GM23338 (cell line): ENCODE data around the gene NCLN. TPM values are rescaled to one million over a fixed set of nuclear protein-coding genes. Genes with fewer than 3 reads are reported as not detected.
"Not testable (repeated sequence)": the region's sequence is repeated elsewhere in the genome, so short reads cannot be mapped to it uniquely, and the experiment has no call there.

Experiments
- ATAC-seq: fragments of 200-7000 bp; cut with Tn5 transposase; 3 replicates; pipeline ENCODE4 v1.9.1; 2020
- DNase-seq: peaks from one replicate; pipeline ENCODE4 v3.0.0-alpha.2; 2015; ENCODE audit warnings: low spot score
- H2AFZ ChIP-seq: fragments of 200-600 bp; sonication (generic); 2 replicates; pipeline ENCODE4 v1.8.0; 2016; ENCODE audit warnings: antibody characterized with exemption, mild to moderate bottlenecking, moderate library complexity
- H3F3A ChIP-seq: fragments of 200-600 bp; sonication (generic); replicated peaks from 2 replicates; pipeline ENCODE4 v1.8.0; 2017; ENCODE audit warnings: antibody characterized with exemption, mixed run types, low read depth
- H3K27ac ChIP-seq: fragments of 200-600 bp; sonication (generic); 2 replicates; pipeline ENCODE4 v1.6.1; 2016; ENCODE audit warnings: low read depth
- H3K27me3 ChIP-seq: fragments of 200-600 bp; sonication (generic); 2 replicates; pipeline ENCODE4 v1.8.0; 2016; ENCODE audit warnings: mild to moderate bottlenecking, mixed run types, moderate library complexity; ENCODE audit not compliant: insufficient read depth
- H3K36me3 ChIP-seq: fragments of 200-600 bp; sonication (generic); 2 replicates; pipeline ENCODE4 v1.8.0; 2016; ENCODE audit warnings: mild to moderate bottlenecking; ENCODE audit not compliant: insufficient read depth
- H3K4me1 ChIP-seq: fragments of 200-600 bp; sonication (generic); 2 replicates; pipeline ENCODE4 v1.8.0; 2016; ENCODE audit warnings: mild to moderate bottlenecking, moderate library complexity; ENCODE audit not compliant: insufficient read depth
- H3K4me2 ChIP-seq: fragments of 200-600 bp; sonication (generic); 2 replicates; pipeline ENCODE4 v1.7.1; 2017; ENCODE audit warnings: mixed run types
- H3K4me3 ChIP-seq: fragments of 200-600 bp; sonication (generic); 2 replicates; pipeline ENCODE4 v1.6.1; 2016; ENCODE audit warnings: mixed run types
- H3K79me2 ChIP-seq: fragments of 200-600 bp; sonication (generic); replicated peaks from 2 replicates; pipeline ENCODE4 v1.8.0; 2017; ENCODE audit warnings: mild to moderate bottlenecking; ENCODE audit not compliant: insufficient read depth
- H3K9me2 ChIP-seq: fragments of 200-600 bp; sonication (generic); 2 replicates; pipeline ENCODE4 v1.8.0; 2017; ENCODE audit not compliant: insufficient read depth
- H4K20me1 ChIP-seq: fragments of 200-600 bp; sonication (generic); replicated peaks from 2 replicates; pipeline ENCODE4 v1.8.0; 2017; ENCODE audit warnings: mild to moderate bottlenecking; ENCODE audit not compliant: insufficient read depth
- H3K27ac Mint-ChIP-seq: 2 replicates; pipeline ENCODE4 v1.8.0; 2020; ENCODE audit warnings: inconsistent platforms, mild to moderate bottlenecking, moderate library complexity, mixed read lengths
- H3K27me3 Mint-ChIP-seq: 3 replicates; pipeline ENCODE4 v1.8.0; 2022; ENCODE audit warnings: low read depth, mild to moderate bottlenecking, moderate library complexity, mixed read lengths, inconsistent platforms; ENCODE audit not compliant: insufficient read depth, poor library complexity
- H3K36me3 Mint-ChIP-seq: 3 replicates; pipeline ENCODE4 v1.8.0; 2021; ENCODE audit warnings: low read depth, mild to moderate bottlenecking, inconsistent platforms, moderate library complexity, mixed read lengths
- H3K4me1 Mint-ChIP-seq: 3 replicates; pipeline ENCODE4 v1.8.0; 2020; ENCODE audit warnings: mild to moderate bottlenecking, inconsistent platforms, mixed read lengths
- H3K4me3 Mint-ChIP-seq: 3 replicates; pipeline ENCODE4 v1.8.0; 2021; ENCODE audit warnings: moderate library complexity, mild to moderate bottlenecking, inconsistent platforms, mixed read lengths
- H3K9me3 Mint-ChIP-seq: 3 replicates; pipeline ENCODE4 v1.8.0; 2020; ENCODE audit warnings: moderate library complexity, mild to moderate bottlenecking, inconsistent platforms, mixed read lengths
- CREB1 ChIP-seq: fragments of 250-450 bp; sonication (Bioruptor Pico); IDR thresholded peaks from 2 replicates; pipeline ENCODE4 v1.5.0; 2020; ENCODE audit warnings: low read depth, mild to moderate bottlenecking, moderate library complexity
- EZH2 ChIP-seq: fragments of 200-600 bp; sonication (generic); IDR thresholded peaks from one replicate; pipeline ENCODE4 v1.8.0; 2017; ENCODE audit warnings: antibody characterized with exemption, mild to moderate bottlenecking, low read depth; ENCODE audit not compliant: unreplicated experiment
- POLR2AphosphoS5 ChIP-seq: IDR thresholded peaks from 2 replicates; pipeline ENCODE4 v1.6.1; 2016; ENCODE audit warnings: antibody characterized with exemption, low read depth
- ZNF114 ChIP-seq: fragments of 250-450 bp; sonication (Bioruptor Pico); IDR thresholded peaks from 2 replicates; pipeline ENCODE4 v1.5.0; 2020; ENCODE audit warnings: mild to moderate bottlenecking, moderate library complexity
- ZNF331 ChIP-seq: fragments of 250-450 bp; sonication (Bioruptor Pico); IDR thresholded peaks from 2 replicates; pipeline ENCODE4 v1.5.0; 2020; ENCODE audit warnings: low read depth, mild to moderate bottlenecking, moderate library complexity
- polyA plus RNA-seq: library from polyadenylated mRNA; unstranded; fragments of >200 nt; fragmentation: Nextera tagmentation; extraction: Ambion mirVana; gene quantifications from 2 replicates; pipeline ENCODE4 v1.2.1, GENCODE V29; 2016
- total RNA-seq: library from RNA; depleted of rRNA; stranded (reverse); fragments of >200 nt; shearing (Covaris generic); gene quantifications from 2 replicates; pipeline ENCODE4 v1.2.3, GENCODE V29; 2014
- TF ChIP-seq, protein P1 (sequence below), 2 experiments: fragments of 200-600 bp in 1 of 2; sonication (generic) in 1 of 2; conservative IDR thresholded peaks; 2 replicates each; pipeline versions ENCODE4 v1.5.1 to v1.6.1; 2016 to 2017; ENCODE audit warnings: antibody characterized with exemption in 2 of 2, low read depth in 2 of 2, mild to moderate bottlenecking in 2 of 2, moderate library complexity in 1 of 2
- TF ChIP-seq, protein P2 (sequence below): IDR thresholded peaks from 2 replicates; pipeline ENCODE4 v1.6.1; 2016; ENCODE audit warnings: antibody characterized with exemption

NCLN gene
- total and polyA plus RNA-seq, 2 experiments from 2014 or later: 85.6 to 125 TPM

DNA sequence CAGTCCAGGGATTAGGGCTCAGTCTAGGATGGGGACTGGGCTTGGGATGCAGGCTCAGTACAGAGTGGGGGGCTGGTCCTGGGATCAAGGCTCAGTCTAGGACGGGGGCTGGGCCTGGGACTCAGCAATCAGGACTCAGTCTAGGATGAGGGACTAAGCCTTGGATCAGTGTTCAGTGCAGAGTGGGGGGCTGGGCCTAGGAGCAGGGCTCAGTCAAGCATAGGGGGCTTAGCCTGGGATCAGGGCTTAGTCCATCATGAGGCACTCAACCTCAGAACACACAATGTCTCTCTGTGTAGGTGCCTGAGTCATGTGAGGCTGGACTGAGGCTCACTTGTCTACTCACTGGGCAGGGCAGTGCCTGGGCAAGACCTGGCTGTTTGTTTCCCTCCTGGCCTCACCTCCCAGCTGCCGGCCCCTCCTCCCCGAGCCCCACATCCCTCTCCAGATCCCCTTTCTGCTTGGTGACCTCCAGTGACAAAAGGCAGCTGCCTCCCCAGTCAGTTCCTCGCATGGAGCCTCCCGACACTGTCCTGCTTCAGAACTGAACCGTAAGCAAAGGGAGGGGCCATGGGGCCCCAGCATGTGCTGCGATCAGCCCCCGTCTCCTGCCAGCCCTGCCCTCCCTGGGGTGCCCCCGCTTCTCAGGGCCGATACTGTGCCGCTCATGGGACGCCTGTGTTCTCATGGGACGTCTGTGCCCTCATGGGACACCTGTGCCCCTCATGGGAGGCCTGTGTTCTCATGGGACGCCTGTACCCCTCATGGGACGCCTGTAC is 13.6 kb upstream of the NCLN start:
- Histone ChIP-seq H3K27me3 (no peaks in the 10 kb centered on the region), H3K27ac (no peak overlapping the region), H3K4me2 (no peak overlapping the region), H3F3A (no peaks in the 10 kb centered on the region), H3K4me3 (no peak overlapping the region), H3K9me2 (no peaks in the 10 kb centered on the region), H2AFZ (no peak overlapping the region), H3K4me1 (no peaks in the 10 kb centered on the region), H3K79me2 (no peaks in the 10 kb centered on the region), H3K36me3 (no peaks in the 10 kb centered on the region), H4K20me1 (no peaks in the 10 kb centered on the region)
- Mint-ChIP-seq H3K4me3 (no peak overlapping the region), H3K36me3 (no peaks in the 10 kb centered on the region), H3K9me3 (peaks cover 11% of the 10 kb centered on the region), H3K27ac (no peak overlapping the region), H3K27me3 (peaks cover 3% of the 10 kb centered on the region), H3K4me1 (no peaks in the 10 kb centered on the region)
- DNase-seq (no peak), ATAC-seq (no peak)
- TF ChIP-seq POLR2AphosphoS5 (no peak), ZNF114 (CRISPR knock-in tag) (no peak), EZH2 (no peak), CREB1 (CRISPR knock-in tag) (no peak), ZNF331 (no peak)
- TF ChIP-seq, protein P1, sequence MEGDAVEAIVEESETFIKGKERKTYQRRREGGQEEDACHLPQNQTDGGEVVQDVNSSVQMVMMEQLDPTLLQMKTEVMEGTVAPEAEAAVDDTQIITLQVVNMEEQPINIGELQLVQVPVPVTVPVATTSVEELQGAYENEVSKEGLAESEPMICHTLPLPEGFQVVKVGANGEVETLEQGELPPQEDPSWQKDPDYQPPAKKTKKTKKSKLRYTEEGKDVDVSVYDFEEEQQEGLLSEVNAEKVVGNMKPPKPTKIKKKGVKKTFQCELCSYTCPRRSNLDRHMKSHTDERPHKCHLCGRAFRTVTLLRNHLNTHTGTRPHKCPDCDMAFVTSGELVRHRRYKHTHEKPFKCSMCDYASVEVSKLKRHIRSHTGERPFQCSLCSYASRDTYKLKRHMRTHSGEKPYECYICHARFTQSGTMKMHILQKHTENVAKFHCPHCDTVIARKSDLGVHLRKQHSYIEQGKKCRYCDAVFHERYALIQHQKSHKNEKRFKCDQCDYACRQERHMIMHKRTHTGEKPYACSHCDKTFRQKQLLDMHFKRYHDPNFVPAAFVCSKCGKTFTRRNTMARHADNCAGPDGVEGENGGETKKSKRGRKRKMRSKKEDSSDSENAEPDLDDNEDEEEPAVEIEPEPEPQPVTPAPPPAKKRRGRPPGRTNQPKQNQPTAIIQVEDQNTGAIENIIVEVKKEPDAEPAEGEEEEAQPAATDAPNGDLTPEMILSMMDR (conservative IDR thresholded peaks at IDR 0.05; ENCODE audit: low read depth in 2 of 2): no peak

DNA sequence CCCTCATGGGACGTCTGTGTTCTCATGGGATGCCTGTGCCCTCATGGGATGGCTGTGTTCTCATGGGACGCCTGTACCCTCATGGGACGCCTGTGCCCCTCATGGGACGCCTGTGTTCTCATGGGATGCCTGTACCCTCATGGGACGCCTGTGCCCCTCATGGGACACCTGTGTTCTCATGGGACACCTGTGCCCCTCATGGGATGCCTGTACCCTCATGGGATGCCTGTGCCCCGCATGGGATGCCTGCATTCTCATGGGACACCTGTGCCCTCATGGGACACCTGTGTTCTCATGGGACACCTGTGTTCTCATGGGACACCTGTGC is 13.1 kb upstream of the NCLN start:
- not testable (repeated sequence) for H3K27ac Mint-ChIP-seq, H3K4me3 ChIP-seq, H3K4me2 ChIP-seq

DNA sequence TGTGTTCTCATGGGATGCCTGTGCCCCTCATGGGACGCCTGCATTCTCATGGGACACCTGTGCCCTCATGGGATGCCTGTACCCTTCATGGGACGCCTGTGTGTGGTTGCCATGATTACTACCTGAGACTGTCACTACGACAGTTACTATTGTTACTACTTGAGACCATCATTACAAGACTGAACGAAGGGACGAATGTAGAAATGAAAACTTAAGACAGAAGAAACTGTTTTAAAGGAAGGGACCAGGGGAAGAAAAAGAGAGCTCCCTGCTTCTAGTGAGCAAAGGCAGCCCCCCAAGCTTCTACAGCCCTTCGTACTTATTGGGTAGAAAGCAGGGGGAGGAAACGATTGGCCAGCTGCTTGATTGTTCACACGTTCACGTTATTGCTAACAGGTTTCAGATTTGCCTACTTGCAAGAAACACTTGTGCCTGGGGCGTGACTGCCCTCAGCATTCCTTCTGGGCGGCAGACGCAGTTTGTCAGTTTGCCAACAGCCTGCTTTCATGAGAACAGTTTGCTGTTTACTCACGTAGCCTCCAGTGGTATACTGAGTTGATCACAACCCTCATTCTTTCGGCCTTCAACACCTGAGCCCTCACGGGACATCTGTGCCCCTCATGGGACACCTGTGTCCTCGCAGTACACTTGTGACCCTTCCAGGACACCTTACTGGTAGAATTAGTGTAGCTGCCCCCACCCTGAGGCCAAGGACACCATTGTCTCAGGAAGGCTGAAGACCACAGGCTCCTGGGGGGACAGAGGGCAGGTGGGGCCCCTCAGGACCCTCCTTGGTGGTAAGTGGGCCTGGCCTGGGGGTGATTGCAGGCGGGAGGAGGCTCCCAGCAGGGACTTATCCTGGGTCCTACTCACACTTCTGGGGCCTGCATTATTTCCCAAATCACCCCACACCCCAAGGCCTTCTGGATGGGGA is 9.7 kb upstream of the NCLN start:
- no peak for DNase-seq
- Histone ChIP-seq H3K27me3 (no peaks in the 10 kb centered on the region), H3K4me3 (no peak overlapping the region), H3F3A (no peaks in the 10 kb centered on the region), H3K4me1 (no peaks in the 10 kb centered on the region), H3K36me3 (no peaks in the 10 kb centered on the region), H3K27ac (no peak overlapping the region), H3K4me2 (no peak overlapping the region), H3K9me2 (no peaks in the 10 kb centered on the region), H3K79me2 (no peaks in the 10 kb centered on the region), H2AFZ (no peak overlapping the region), H4K20me1 (no peaks in the 10 kb centered on the region)
- no peak overlapping the region for H3K4me3 Mint-ChIP-seq
- peaks cover under 1% of the 10 kb centered on the region for H3K27me3 Mint-ChIP-seq
- ATAC-seq: no peak
- no peak overlapping the region for H3K27ac Mint-ChIP-seq
- no peaks in the 10 kb centered on the region for H3K4me1 Mint-ChIP-seq
- peaks cover 11% of the 10 kb centered on the region for H3K9me3 Mint-ChIP-seq
- H3K36me3 Mint-ChIP-seq: no peaks in the 10 kb centered on the region
- TF ChIP-seq, protein P2, sequence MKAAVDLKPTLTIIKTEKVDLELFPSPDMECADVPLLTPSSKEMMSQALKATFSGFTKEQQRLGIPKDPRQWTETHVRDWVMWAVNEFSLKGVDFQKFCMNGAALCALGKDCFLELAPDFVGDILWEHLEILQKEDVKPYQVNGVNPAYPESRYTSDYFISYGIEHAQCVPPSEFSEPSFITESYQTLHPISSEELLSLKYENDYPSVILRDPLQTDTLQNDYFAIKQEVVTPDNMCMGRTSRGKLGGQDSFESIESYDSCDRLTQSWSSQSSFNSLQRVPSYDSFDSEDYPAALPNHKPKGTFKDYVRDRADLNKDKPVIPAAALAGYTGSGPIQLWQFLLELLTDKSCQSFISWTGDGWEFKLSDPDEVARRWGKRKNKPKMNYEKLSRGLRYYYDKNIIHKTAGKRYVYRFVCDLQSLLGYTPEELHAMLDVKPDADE: no peak

More for the DNA sequence above, 13.1 kb upstream of the NCLN start:
- H3F3A ChIP-seq, H2AFZ ChIP-seq, H3K27ac ChIP-seq, H3K36me3 ChIP-seq, ATAC-seq, H3K36me3 Mint-ChIP-seq, H3K4me3 Mint-ChIP-seq, H3K27me3 Mint-ChIP-seq, H3K27me3 ChIP-seq, H3K4me1 Mint-ChIP-seq, H3K79me2 ChIP-seq, H3K9me2 ChIP-seq, H3K4me1 ChIP-seq, H4K20me1 ChIP-seq, DNase-seq: not testable (repeated sequence)
- peaks cover 11% of the 10 kb centered on the region for H3K9me3 Mint-ChIP-seq
